Measurements from ENCODE around the gene CTNNBL1. TPM values are rescaled to one million over a fixed set of nuclear protein-coding genes. Genes with fewer than 3 reads are reported as not detected.

CTNNBL1 gene
- total and polyA plus RNA-seq, 2 donors (not counting 1 experiment from before 2014, with no cell fraction given) = 31.3 to 39.0 TPM

DNA sequence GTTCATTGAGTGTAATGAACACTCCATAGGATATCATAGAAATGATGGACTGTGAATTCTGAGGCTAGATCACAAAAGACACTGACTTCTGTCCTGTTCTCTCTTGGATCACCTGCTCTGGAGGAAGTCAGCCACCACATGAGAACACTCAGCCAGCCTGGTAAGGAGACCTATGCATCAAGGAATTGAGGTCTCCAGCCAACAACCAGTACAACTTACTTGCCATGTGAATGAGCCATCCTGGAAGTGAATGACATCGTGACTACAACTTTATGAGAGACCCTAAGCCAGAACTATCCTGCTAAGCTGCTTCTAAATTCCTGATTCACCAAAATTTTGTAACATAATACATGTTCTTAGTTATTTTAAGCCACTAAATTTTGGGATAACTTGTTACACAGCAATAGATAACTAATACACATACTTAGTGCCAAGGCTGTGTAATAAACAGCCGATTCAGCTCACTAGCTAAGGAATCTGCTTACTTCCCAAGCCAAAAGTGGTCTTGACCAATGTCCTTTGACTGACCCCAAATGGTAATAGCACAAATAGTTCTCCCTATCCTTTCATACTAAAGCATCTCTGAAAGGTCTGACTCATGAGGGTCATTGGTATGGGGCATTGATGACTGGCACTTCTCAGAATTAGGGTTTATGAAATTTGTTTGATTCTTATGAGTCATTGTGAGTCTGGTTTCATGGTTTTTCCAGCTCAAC is 6.9 kb upstream of the CTNNBL1 start:
- no peak overlapping the region for H2AFZ ChIP-seq (ENCODE audit: low read length)
- no peak overlapping the region for H3K4me3 ChIP-seq (replicated peaks in 1 of 4; ENCODE audit: control extremely low read depth in 1 of 4, insufficient read depth in 1 of 4, low read depth in 3 of 4, low read length in 4 of 4)
- H3K27ac ChIP-seq (ENCODE audit: insufficient read depth, low read length) = no peak overlapping the region
- peak; percentile 41 to 65 for DNase-seq (ENCODE audit: low read depth in 2 of 2)
- no peaks in the 10 kb centered on the region for H3K9me3 ChIP-seq (ENCODE audit: control insufficient read depth, insufficient read depth, low read depth, low read length)
- TF ChIP-seq EZH2 (IDR thresholded peaks at IDR 0.05; ENCODE audit: low read length, missing control alignments) = no peak
- TF ChIP-seq CTCF (conservative IDR thresholded peaks at IDR 0.05 in 1 of 2, IDR thresholded peaks at IDR 0.05 in 1 of 2; ENCODE audit: low read depth in 1 of 2, low read length in 2 of 2) = no peak
- H3K36me3 ChIP-seq (ENCODE audit: control insufficient read depth, insufficient read depth, low read length) = no peaks in the 10 kb centered on the region
- no peak overlapping the region for H3K4me2 ChIP-seq (ENCODE audit: extremely low read depth, insufficient read depth, low read length)
- no peak overlapping the region for H3K9ac ChIP-seq (ENCODE audit: insufficient read depth, low read length)
- no peaks in the 10 kb centered on the region for H4K20me1 ChIP-seq (ENCODE audit: control insufficient read depth, extremely low read depth, insufficient read depth, low read length)
- no peaks in the 10 kb centered on the region for H3K4me1 ChIP-seq (ENCODE audit: control insufficient read depth, extremely low read depth, insufficient read depth, low read length)
- peaks cover 2% of the 10 kb centered on the region for H3K27me3 ChIP-seq (ENCODE audit: control insufficient read depth, insufficient read depth, low read length)
- H3K79me2 ChIP-seq (ENCODE audit: control insufficient read depth, insufficient read depth, low read length) = no peaks in the 10 kb centered on the region

DNA sequence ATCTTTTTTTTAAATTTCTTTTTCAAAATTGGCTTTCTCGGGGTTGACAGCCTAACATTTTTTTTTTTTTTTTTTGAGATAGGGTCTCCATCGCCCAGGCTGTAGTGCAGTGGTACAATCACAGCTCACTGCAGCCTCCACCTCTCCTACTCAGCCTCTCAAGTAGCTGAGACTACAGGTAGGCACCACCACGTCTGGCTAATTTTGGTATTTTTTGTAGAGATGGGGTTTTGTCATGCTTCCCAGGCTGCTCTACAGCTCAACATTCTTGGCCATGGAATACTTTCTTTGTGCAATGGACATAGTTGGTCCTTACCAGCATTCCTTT is 6.4 kb upstream of the CTNNBL1 start:
- Histone ChIP-seq H3K36me3 (ENCODE audit: control insufficient read depth, insufficient read depth, low read length) (no peaks in the 10 kb centered on the region), H3K27me3 (ENCODE audit: control insufficient read depth, insufficient read depth, low read length) (peaks cover 2% of the 10 kb centered on the region), H3K4me3 (replicated peaks in 1 of 4; ENCODE audit: control extremely low read depth in 1 of 4, insufficient read depth in 1 of 4, low read depth in 3 of 4, low read length in 4 of 4) (no peak overlapping the region), H2AFZ (ENCODE audit: low read length) (no peak overlapping the region), H4K20me1 (ENCODE audit: control insufficient read depth, extremely low read depth, insufficient read depth, low read length) (no peaks in the 10 kb centered on the region), H3K4me1 (ENCODE audit: control insufficient read depth, extremely low read depth, insufficient read depth, low read length) (no peaks in the 10 kb centered on the region), H3K9me3 (ENCODE audit: control insufficient read depth, insufficient read depth, low read depth, low read length) (no peaks in the 10 kb centered on the region), H3K79me2 (ENCODE audit: control insufficient read depth, insufficient read depth, low read length) (no peaks in the 10 kb centered on the region), H3K4me2 (ENCODE audit: extremely low read depth, insufficient read depth, low read length) (no peak overlapping the region), H3K27ac (ENCODE audit: insufficient read depth, low read length) (no peak overlapping the region), H3K9ac (ENCODE audit: insufficient read depth, low read length) (no peak overlapping the region)
- DNase-seq (ENCODE audit: low read depth in 2 of 2) = no peak
- TF ChIP-seq EZH2 (IDR thresholded peaks at IDR 0.05; ENCODE audit: low read length, missing control alignments) (no peak), CTCF (conservative IDR thresholded peaks at IDR 0.05 in 1 of 2, IDR thresholded peaks at IDR 0.05 in 1 of 2; ENCODE audit: low read depth in 1 of 2, low read length in 2 of 2) (no peak)

DNA sequence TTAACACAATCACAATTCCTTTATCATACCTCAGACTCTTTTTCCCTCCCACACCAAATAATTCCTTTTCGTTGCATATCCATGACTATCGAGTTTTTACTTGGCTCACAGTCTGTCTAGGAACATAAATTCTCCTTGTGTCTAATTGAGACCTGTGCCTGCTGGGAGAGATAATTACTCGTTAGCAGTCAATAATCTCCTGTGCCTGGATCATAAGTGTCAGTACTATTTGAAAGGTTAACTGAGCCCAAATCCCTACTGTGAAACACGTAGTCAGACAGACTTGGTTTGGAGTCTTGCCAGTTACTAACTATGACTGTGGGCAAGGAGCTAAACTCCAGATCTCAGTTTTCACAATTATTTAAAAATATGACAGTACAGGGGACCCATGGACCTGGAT is 5.7 kb upstream of the CTNNBL1 start:
- Histone ChIP-seq H4K20me1 (ENCODE audit: control insufficient read depth, extremely low read depth, insufficient read depth, low read length) (no peaks in the 10 kb centered on the region), H3K4me3 (replicated peaks in 1 of 4; ENCODE audit: control extremely low read depth in 1 of 4, insufficient read depth in 1 of 4, low read depth in 3 of 4, low read length in 4 of 4) (no peak overlapping the region), H3K27ac (ENCODE audit: insufficient read depth, low read length) (no peak overlapping the region), H2AFZ (ENCODE audit: low read length) (no peak overlapping the region), H3K4me1 (ENCODE audit: control insufficient read depth, extremely low read depth, insufficient read depth, low read length) (no peaks in the 10 kb centered on the region), H3K9me3 (ENCODE audit: control insufficient read depth, insufficient read depth, low read depth, low read length) (no peaks in the 10 kb centered on the region), H3K9ac (ENCODE audit: insufficient read depth, low read length) (no peak overlapping the region), H3K27me3 (ENCODE audit: control insufficient read depth, insufficient read depth, low read length) (peaks cover 2% of the 10 kb centered on the region), H3K79me2 (ENCODE audit: control insufficient read depth, insufficient read depth, low read length) (no peaks in the 10 kb centered on the region), H3K36me3 (ENCODE audit: control insufficient read depth, insufficient read depth, low read length) (no peaks in the 10 kb centered on the region), H3K4me2 (ENCODE audit: extremely low read depth, insufficient read depth, low read length) (no peak overlapping the region)
- DNase-seq (ENCODE audit: low read depth in 2 of 2) = no peak
- TF ChIP-seq CTCF (conservative IDR thresholded peaks at IDR 0.05 in 1 of 2, IDR thresholded peaks at IDR 0.05 in 1 of 2; ENCODE audit: low read depth in 1 of 2, low read length in 2 of 2) (no peak), EZH2 (IDR thresholded peaks at IDR 0.05; ENCODE audit: low read length, missing control alignments) (no peak)
